Mucosa of rectum (tissue), 2 donors: ENCODE data around the gene LRRK1.

Source experiments
- H3K27ac ChIP-seq, 2 donors: one replicate each; pipeline ENCODE4 v1.7.0; 2013; ENCODE audit warnings: inconsistent platforms in 2 of 2, low read depth in 2 of 2, low read length in 2 of 2
- H3K27me3 ChIP-seq, 2 donors: one replicate each; pipeline ENCODE4 v1.7.0; 2013; ENCODE audit warnings: low read length in 2 of 2; ENCODE audit not compliant: control insufficient read depth in 2 of 2, insufficient read depth in 2 of 2
- H3K36me3 ChIP-seq, 2 donors: one replicate each; pipeline ENCODE4 v1.7.0; 2013; ENCODE audit warnings: low read length in 2 of 2; ENCODE audit not compliant: control insufficient read depth in 2 of 2, insufficient read depth in 2 of 2
- H3K4me1 ChIP-seq, 2 donors: one replicate each; pipeline ENCODE4 v1.7.0; 2013; ENCODE audit warnings: low read length in 2 of 2, mild to moderate bottlenecking in 1 of 2; ENCODE audit not compliant: control insufficient read depth in 2 of 2, insufficient read depth in 2 of 2
- H3K4me3 ChIP-seq, 2 donors: one replicate each; pipeline ENCODE4 v1.7.0; 2013; ENCODE audit warnings: low read length in 2 of 2
- H3K9ac ChIP-seq, 2 donors: one replicate each; pipeline ENCODE4 v1.7.0; 2013; ENCODE audit warnings: low read length in 2 of 2, low read depth in 1 of 2, mild to moderate bottlenecking in 1 of 2
- H3K9me3 ChIP-seq, 2 donors: one replicate each; pipeline ENCODE4 v1.7.0; 2013; ENCODE audit warnings: low read length in 2 of 2; ENCODE audit not compliant: control insufficient read depth in 2 of 2
- donor health status: healthy.
- donor health status: Normal muscosa, but diverticular disease.

The LRRK1 gene

GRCh38 chr15:100879464-100880138 lies 39.6 kb upstream of the LRRK1 start, which contains the start of gene ALDH1A3:
TSS of gene ALDH1A3 (plus strand) at chr15:100879831. CDS start at chr15:100879908, 77 bp downstream.
- Histone ChIP-seq H3K27ac (no peak within 1 kb of the TSS), H3K27me3 (peaks cover 37 to 39% of the 10 kb centered on the region in 2 donors), H3K4me1 (peaks cover 0 to 3% of the 10 kb centered on the region in 2 donors), H3K9me3 (no peaks in the 10 kb centered on the region), H3K4me3 (peak within 1 kb of the TSS; percentile 41 to 44), H3K9ac (peak within 1 kb of the TSS in 1 of 2 donors; percentile 27), H3K36me3 (no peaks in the 10 kb centered on the region)

- Histone ChIP-seq H3K27ac (no peak overlapping the region), H3K4me1 (peaks cover 0 to 3% of the 10 kb centered on the region in 2 donors), H3K4me3 (peak overlapping the region; percentile 22 to 44), H3K9ac (peak overlapping the region in 1 of 2 donors; percentile 27), H3K9me3 (no peaks in the 10 kb centered on the region), H3K36me3 (no peaks in the 10 kb centered on the region), H3K27me3 (peaks cover 37 to 39% of the 10 kb centered on the region in 2 donors)
These were observed 38.8 kb upstream of the LRRK1 start for GRCh38 chr15:100880139-100880896.

GRCh38 chr15:100880897-100881242 lies 38.3 kb upstream of the LRRK1 start:
- H3K4me1 ChIP-seq: peaks cover 0 to 3% of the 10 kb centered on the region in 2 donors
- H3K4me3 ChIP-seq: peak overlapping the region in 1 of 2 donors; percentile 44
- H3K27me3 ChIP-seq: peaks cover 33 to 39% of the 10 kb centered on the region in 2 donors
- H3K36me3 ChIP-seq: no peaks in the 10 kb centered on the region
- H3K9ac ChIP-seq: no peak overlapping the region
- H3K9me3 ChIP-seq: no peaks in the 10 kb centered on the region
- no peak overlapping the region for H3K27ac ChIP-seq

DNA sequence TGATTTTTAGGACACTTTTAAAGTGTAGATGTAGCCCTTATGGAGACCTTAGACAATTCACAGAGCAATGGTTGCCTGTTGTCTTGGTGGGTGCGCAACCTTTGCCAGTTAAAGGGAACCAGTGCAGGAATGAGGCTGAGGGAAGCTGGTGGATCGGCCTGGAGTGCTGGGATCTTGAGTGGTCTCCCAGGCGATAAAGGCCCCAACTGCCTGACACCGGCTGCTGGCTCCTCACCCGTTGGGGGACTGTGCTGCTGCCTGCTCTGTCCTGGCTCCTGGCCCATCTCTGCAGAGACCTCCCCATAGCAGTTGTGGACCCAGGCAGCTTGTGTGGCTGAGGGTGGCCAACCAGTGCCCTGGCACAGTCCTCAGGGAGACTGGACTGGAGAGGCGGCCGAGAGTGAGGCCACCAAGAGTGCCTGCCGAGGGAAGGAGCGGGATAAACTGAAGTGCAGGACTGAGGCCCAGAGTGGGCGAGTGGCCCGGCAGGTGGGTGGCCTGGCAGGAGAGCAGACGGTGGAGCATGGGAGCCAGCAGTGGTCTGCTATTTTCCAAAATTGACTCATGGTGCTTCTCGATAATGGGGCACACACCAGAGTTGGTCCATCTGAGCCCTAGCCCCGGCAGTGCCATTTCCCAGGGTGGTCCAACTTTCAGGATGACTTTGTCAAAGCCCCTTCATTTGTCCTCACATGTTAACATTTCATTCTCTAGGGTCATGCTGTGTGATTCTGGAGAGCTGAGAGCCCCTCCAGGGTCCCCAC lies 37.4 kb upstream of the LRRK1 start:
- Histone ChIP-seq H3K27ac (no peak overlapping the region), H3K4me3 (no peak overlapping the region), H3K9ac (no peak overlapping the region), H3K36me3 (no peaks in the 10 kb centered on the region), H3K27me3 (peaks cover 35% of the 10 kb centered on the region in 2 donors), H3K9me3 (no peaks in the 10 kb centered on the region), H3K4me1 (peaks cover 0 to 3% of the 10 kb centered on the region in 2 donors)

GRCh38 chr15:100885116-100885515 lies 34.0 kb upstream of the LRRK1 start:
- Histone ChIP-seq H3K9me3 (no peaks in the 10 kb centered on the region), H3K4me1 (peaks cover 0 to 2% of the 10 kb centered on the region in 2 donors), H3K9ac (no peak overlapping the region), H3K27me3 (peaks cover 28 to 34% of the 10 kb centered on the region in 2 donors), H3K27ac (no peak overlapping the region), H3K36me3 (no peaks in the 10 kb centered on the region), H3K4me3 (no peak overlapping the region)

DNA sequence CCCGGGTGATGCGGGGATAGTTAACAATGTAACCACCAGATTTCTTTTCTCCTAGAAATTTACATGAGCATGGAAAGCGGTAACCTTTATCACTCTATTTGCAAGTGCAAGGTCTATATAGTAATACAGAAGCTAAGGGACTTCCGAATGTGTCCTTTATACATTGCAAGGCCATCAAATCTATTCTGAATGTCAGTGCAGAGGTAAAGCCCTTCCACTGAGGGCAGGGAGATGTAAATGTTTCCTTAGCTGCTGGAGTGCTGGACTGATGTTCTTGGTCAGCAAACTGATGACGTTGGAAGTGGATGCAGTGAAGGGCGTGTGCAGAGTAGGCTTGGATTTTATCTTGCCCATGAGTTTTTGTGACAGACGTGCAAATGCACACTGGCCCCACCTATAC lies 33.3 kb upstream of the LRRK1 start:
- no peak overlapping the region for H3K4me3 ChIP-seq
- H3K9ac ChIP-seq: no peak overlapping the region
- no peaks in the 10 kb centered on the region for H3K9me3 ChIP-seq
- no peaks in the 10 kb centered on the region for H3K4me1 ChIP-seq
- no peak overlapping the region for H3K27ac ChIP-seq
- peaks cover 21 to 31% of the 10 kb centered on the region in 2 donors for H3K27me3 ChIP-seq
- no peaks in the 10 kb centered on the region for H3K36me3 ChIP-seq

- Histone ChIP-seq H3K36me3 (no peaks in the 10 kb centered on the region), H3K27me3 (peaks cover 14 to 29% of the 10 kb centered on the region in 2 donors), H3K9me3 (no peaks in the 10 kb centered on the region), H3K27ac (no peak overlapping the region), H3K4me3 (no peak overlapping the region), H3K4me1 (no peaks in the 10 kb centered on the region), H3K9ac (no peak overlapping the region)
These were observed 31.8 kb upstream of the LRRK1 start for GRCh38 chr15:100887211-100887913.

DNA sequence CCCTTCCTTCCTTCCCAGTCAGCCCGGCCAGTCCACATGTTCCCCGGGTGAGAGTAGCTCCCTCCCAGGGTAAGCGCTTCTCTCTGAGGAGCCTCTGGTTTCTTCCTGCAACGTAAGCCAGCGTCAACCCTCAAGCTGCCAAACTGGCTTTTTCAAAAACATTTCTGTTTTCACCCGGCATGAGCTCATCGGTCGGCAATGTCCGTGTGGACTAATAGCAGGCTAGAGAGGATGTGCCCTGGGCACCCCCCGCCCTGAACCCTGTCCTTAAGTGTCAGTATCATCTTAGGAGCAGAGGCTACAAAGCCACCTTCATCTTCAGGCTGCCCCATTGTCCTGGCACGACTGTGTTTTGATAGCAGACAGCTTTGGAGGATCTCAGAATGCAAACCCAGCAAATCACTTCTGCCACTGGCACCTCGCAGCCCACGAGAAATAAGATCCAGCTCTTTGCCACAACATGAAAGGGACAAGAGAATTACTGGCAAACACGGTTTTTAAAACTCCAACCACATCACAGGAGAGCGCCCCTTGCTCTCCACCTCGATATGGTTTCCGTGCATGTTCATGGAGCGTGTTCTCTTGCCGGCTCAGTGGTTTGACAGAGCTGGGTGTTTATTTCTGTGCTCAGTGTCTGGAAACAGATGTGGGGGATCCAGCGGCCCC lies 29.6 kb upstream of the LRRK1 start:
- Histone ChIP-seq H3K4me1 (no peaks in the 10 kb centered on the region), H3K4me3 (no peak overlapping the region), H3K27me3 (peaks cover 14 to 22% of the 10 kb centered on the region in 2 donors), H3K27ac (no peak overlapping the region), H3K36me3 (no peaks in the 10 kb centered on the region), H3K9ac (no peak overlapping the region), H3K9me3 (no peaks in the 10 kb centered on the region)

GRCh38 chr15:100890051-100890720 lies 29.0 kb upstream of the LRRK1 start:
- H3K36me3 ChIP-seq: no peaks in the 10 kb centered on the region
- no peak overlapping the region for H3K9ac ChIP-seq
- no peak overlapping the region for H3K4me3 ChIP-seq
- H3K4me1 ChIP-seq: no peaks in the 10 kb centered on the region
- no peaks in the 10 kb centered on the region for H3K9me3 ChIP-seq
- no peak overlapping the region for H3K27ac ChIP-seq
- H3K27me3 ChIP-seq: peaks cover 14 to 22% of the 10 kb centered on the region in 2 donors
